SH-SY5Y (cell line): Measurements from ENCODE around the gene TYK2.

Source experiments
- GATA2 ChIP-seq: IDR thresholded peaks from 2 replicates; pipeline ENCODE4 v1.6.1; 2011; ENCODE audit warnings: mild to moderate bottlenecking, low read depth, low read length
- GATA3 ChIP-seq: IDR thresholded peaks from 2 replicates; pipeline ENCODE4 v1.6.1; 2011; ENCODE audit warnings: low read depth, mild to moderate bottlenecking, low read length, moderate library complexity

DNA sequence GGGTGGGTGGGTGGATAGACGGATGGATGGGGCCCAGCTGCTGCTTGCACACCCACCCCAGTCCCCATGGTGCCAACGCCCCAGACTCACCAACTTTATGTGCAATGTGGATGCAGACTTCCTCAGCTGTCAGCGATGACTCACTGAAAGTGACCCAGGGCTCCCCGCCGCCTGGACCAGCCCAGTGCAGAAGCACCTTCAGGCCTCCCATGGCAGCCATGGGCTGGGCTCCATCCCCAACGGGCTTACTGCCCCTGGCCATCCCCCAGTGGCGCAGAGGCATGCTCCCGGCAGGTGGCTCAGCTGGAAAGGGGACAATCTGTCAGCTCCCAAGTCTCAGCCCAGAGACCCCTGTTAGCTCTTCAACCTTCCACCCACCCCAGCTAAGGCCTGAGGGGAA is 2.2 kb downstream of the TYK2 start:
- no peak for TF ChIP-seq GATA3
- no peak for TF ChIP-seq GATA2
